Central memory CD8-positive, alpha-beta T cell (primary cell): ENCODE results near the gene SUGCT.
"Not testable (repeated sequence)": the region's sequence is repeated elsewhere in the genome, so short reads cannot be mapped to it uniquely, and the experiment has no call there.

ENCODE experiments used
- ATAC-seq: fragments of 150-1000 bp; cut with Tn5 transposase; replicated peaks from 2 replicates; pipeline ENCODE4 v1.10.0; 2022; ENCODE audit warnings: mild to moderate bottlenecking, moderate FRiP score, moderate number of reproducible peaks; ENCODE audit not compliant: poor library complexity, severe bottlenecking; ENCODE audit errors: extremely low read depth
- DNase-seq, 2 donors: peaks; one replicate each; pipeline ENCODE4 v3.0.0; 2021; ENCODE audit warnings: low spot score in 2 of 2
- H3K27ac Mint-ChIP-seq: one replicate; pipeline ENCODE4 v1.8.0; 2022; ENCODE audit warnings: low read depth, mild to moderate bottlenecking, moderate library complexity, mixed read lengths
- H3K27me3 Mint-ChIP-seq: one replicate; pipeline ENCODE4 v1.8.0; 2022; ENCODE audit warnings: mixed read lengths
- H3K36me3 Mint-ChIP-seq: one replicate; pipeline ENCODE4 v1.8.0; 2022; ENCODE audit warnings: mild to moderate bottlenecking, moderate library complexity, mixed read lengths; ENCODE audit not compliant: insufficient read depth
- H3K4me1 Mint-ChIP-seq: one replicate; pipeline ENCODE4 v1.8.0; 2022; ENCODE audit warnings: mixed read lengths
- H3K4me3 Mint-ChIP-seq: one replicate; pipeline ENCODE4 v1.8.0; 2022; ENCODE audit warnings: mild to moderate bottlenecking, moderate library complexity, mixed read lengths
- H3K9me3 Mint-ChIP-seq: one replicate; pipeline ENCODE4 v1.8.0; 2022; ENCODE audit warnings: mixed read lengths

The SUGCT gene

GRCh38 chr7:40218612-40219011 is 83.8 kb downstream of the SUGCT start:
- not testable (repeated sequence) for H3K27me3 Mint-ChIP-seq, DNase-seq, H3K27ac Mint-ChIP-seq, H3K4me3 Mint-ChIP-seq, H3K4me1 Mint-ChIP-seq, ATAC-seq, H3K36me3 Mint-ChIP-seq, H3K9me3 Mint-ChIP-seq

GRCh38 chr7:40219917-40220316 is 85.1 kb downstream of the SUGCT start:
- H3K36me3 Mint-ChIP-seq, result no peaks in the 10 kb centered on the region
- ATAC-seq (no peak), DNase-seq (no peak)
- no peak overlapping the region for H3K27ac Mint-ChIP-seq
- no peak overlapping the region for H3K4me3 Mint-ChIP-seq
- no peaks in the 10 kb centered on the region for H3K9me3 Mint-ChIP-seq
- no peaks in the 10 kb centered on the region for H3K27me3 Mint-ChIP-seq
- no peaks in the 10 kb centered on the region for H3K4me1 Mint-ChIP-seq

GRCh38 chr7:40220421-40220911 is 85.7 kb downstream of the SUGCT start:
- ATAC-seq (no peak), DNase-seq (no peak)
- Mint-ChIP-seq H3K4me3 (no peak overlapping the region), H3K27me3 (no peaks in the 10 kb centered on the region), H3K36me3 (no peaks in the 10 kb centered on the region), H3K4me1 (no peaks in the 10 kb centered on the region), H3K27ac (no peak overlapping the region), H3K9me3 (no peaks in the 10 kb centered on the region)

- no peaks in the 10 kb centered on the region for H3K4me1 Mint-ChIP-seq
- ATAC-seq (no peak), DNase-seq (no peak)
- no peak overlapping the region for H3K27ac Mint-ChIP-seq
- no peaks in the 10 kb centered on the region for H3K27me3 Mint-ChIP-seq
- no peak overlapping the region for H3K4me3 Mint-ChIP-seq
- H3K36me3 Mint-ChIP-seq, result no peaks in the 10 kb centered on the region
- no peaks in the 10 kb centered on the region for H3K9me3 Mint-ChIP-seq
Measured at GRCh38 chr7:40221836-40222235, 87.0 kb downstream of the SUGCT start.

- no peak overlapping the region for H3K4me3 Mint-ChIP-seq
- ATAC-seq, result no peak
Measured at GRCh38 chr7:40223451-40224127, 88.8 kb downstream of the SUGCT start.

GRCh38 chr7:40230101-40230500 is 95.3 kb downstream of the SUGCT start:
- Mint-ChIP-seq H3K27ac (no peak overlapping the region), H3K27me3 (peaks cover 9% of the 10 kb centered on the region), H3K36me3 (no peaks in the 10 kb centered on the region), H3K4me1 (no peaks in the 10 kb centered on the region), H3K4me3 (no peak overlapping the region), H3K9me3 (no peaks in the 10 kb centered on the region)
- ATAC-seq (no peak), DNase-seq (no peak)

More at GRCh38 chr7:40223451-40224127, 88.8 kb downstream of the SUGCT start:
- H3K4me1 Mint-ChIP-seq, result no peaks in the 10 kb centered on the region
- no peak overlapping the region for H3K27ac Mint-ChIP-seq
- peaks cover 7% of the 10 kb centered on the region for H3K27me3 Mint-ChIP-seq
- H3K36me3 Mint-ChIP-seq, result no peaks in the 10 kb centered on the region
- no peaks in the 10 kb centered on the region for H3K9me3 Mint-ChIP-seq
- DNase-seq, result no peak

- Mint-ChIP-seq H3K27me3 (peaks cover 9% of the 10 kb centered on the region), H3K27ac (no peak overlapping the region), H3K4me3 (no peak overlapping the region), H3K36me3 (no peaks in the 10 kb centered on the region), H3K9me3 (no peaks in the 10 kb centered on the region), H3K4me1 (no peaks in the 10 kb centered on the region)
- no peak for DNase-seq
- no peak for ATAC-seq
Measured at GRCh38 chr7:40231796-40232195, 97.0 kb downstream of the SUGCT start.

GRCh38 chr7:40232242-40232893 is 97.6 kb downstream of the SUGCT start:
- no peaks in the 10 kb centered on the region for H3K9me3 Mint-ChIP-seq
- no peaks in the 10 kb centered on the region for H3K4me1 Mint-ChIP-seq
- ATAC-seq, result no peak
- H3K27ac Mint-ChIP-seq, result no peak overlapping the region
- no peak overlapping the region for H3K4me3 Mint-ChIP-seq
- no peak for DNase-seq
- H3K36me3 Mint-ChIP-seq, result no peaks in the 10 kb centered on the region
- peaks cover 9% of the 10 kb centered on the region for H3K27me3 Mint-ChIP-seq

GRCh38 chr7:40234046-40234445 is 99.2 kb downstream of the SUGCT start:
- ATAC-seq (no peak), DNase-seq (no peak)
- Mint-ChIP-seq H3K27ac (no peak overlapping the region), H3K4me1 (no peaks in the 10 kb centered on the region), H3K9me3 (no peaks in the 10 kb centered on the region), H3K27me3 (no peaks in the 10 kb centered on the region), H3K36me3 (no peaks in the 10 kb centered on the region), H3K4me3 (no peak overlapping the region)

- DNase-seq (no peak), ATAC-seq (no peak)
- no peaks in the 10 kb centered on the region for H3K27me3 Mint-ChIP-seq
- no peaks in the 10 kb centered on the region for H3K9me3 Mint-ChIP-seq
- H3K27ac Mint-ChIP-seq, result no peak overlapping the region
- no peaks in the 10 kb centered on the region for H3K36me3 Mint-ChIP-seq
- H3K4me1 Mint-ChIP-seq, result no peaks in the 10 kb centered on the region
- H3K4me3 Mint-ChIP-seq, result no peak overlapping the region
Measured at GRCh38 chr7:40234666-40235065, 99.9 kb downstream of the SUGCT start.

GRCh38 chr7:40237731-40238130 is 102.9 kb downstream of the SUGCT start:
- Mint-ChIP-seq H3K4me3 (no peak overlapping the region), H3K9me3 (no peaks in the 10 kb centered on the region), H3K4me1 (no peaks in the 10 kb centered on the region), H3K27me3 (no peaks in the 10 kb centered on the region), H3K36me3 (no peaks in the 10 kb centered on the region), H3K27ac (no peak overlapping the region)
- no peak for DNase-seq
- ATAC-seq, result no peak

GRCh38 chr7:40239755-40240303 is 105.0 kb downstream of the SUGCT start:
- H3K27me3 Mint-ChIP-seq, result no peaks in the 10 kb centered on the region
- DNase-seq, result no peak
- ATAC-seq, result no peak
- no peaks in the 10 kb centered on the region for H3K9me3 Mint-ChIP-seq
- no peak overlapping the region for H3K4me3 Mint-ChIP-seq
- H3K36me3 Mint-ChIP-seq, result no peaks in the 10 kb centered on the region
- H3K4me1 Mint-ChIP-seq, result no peaks in the 10 kb centered on the region
- no peak overlapping the region for H3K27ac Mint-ChIP-seq

- H3K27me3 Mint-ChIP-seq, result no peaks in the 10 kb centered on the region
- ATAC-seq, result no peak
- no peaks in the 10 kb centered on the region for H3K9me3 Mint-ChIP-seq
- H3K36me3 Mint-ChIP-seq, result peaks cover 1% of the 10 kb centered on the region
- H3K27ac Mint-ChIP-seq, result no peak overlapping the region
- no peaks in the 10 kb centered on the region for H3K4me1 Mint-ChIP-seq
- no peak for DNase-seq
- no peak overlapping the region for H3K4me3 Mint-ChIP-seq
Measured at GRCh38 chr7:40243076-40243475, 108.3 kb downstream of the SUGCT start.
